HG02588 (cell line): Measurements from ENCODE around the gene ST3GAL2.
A peak's percentile ranks its signal among the peaks of the same experiment; 100 is the strongest.
"Not testable (repeated sequence)": the region's sequence is repeated elsewhere in the genome, so short reads cannot be mapped to it uniquely, and the experiment has no call there.

ENCODE experiments used
- ATAC-seq: cut with Tn5 transposase; IDR thresholded peaks from one replicate; pipeline ENCODE4 v1.9.1; 2021; ENCODE audit warnings: mild to moderate bottlenecking, moderate library complexity; ENCODE audit not compliant: unreplicated experiment

Gene ST3GAL2

GRCh38 chr16:70419384-70420327 lies 19.2 kb downstream of the ST3GAL2 start:
- ATAC-seq, result no peak

GRCh38 chr16:70418993-70419318 lies 19.9 kb downstream of the ST3GAL2 start:
- ATAC-seq, result no peak

- no peak for ATAC-seq
These were observed 20.5 kb downstream of the ST3GAL2 start for GRCh38 chr16:70418274-70418992.

- ATAC-seq, result no peak
These were observed 21.2 kb downstream of the ST3GAL2 start for GRCh38 chr16:70417661-70418060.

- peak; percentile 73 for ATAC-seq
These were observed 21.9 kb downstream of the ST3GAL2 start for GRCh38 chr16:70416748-70417616.

GRCh38 chr16:70413572-70413971 lies 25.3 kb downstream of the ST3GAL2 start:
- ATAC-seq, result not testable (repeated sequence)

- ATAC-seq, result no peak
These were observed 26.5 kb downstream of the ST3GAL2 start for GRCh38 chr16:70412385-70412784.

GRCh38 chr16:70410734-70411133 lies 28.2 kb downstream of the ST3GAL2 start:
- no peak for ATAC-seq

GRCh38 chr16:70407811-70408274 lies 31.1 kb downstream of the ST3GAL2 start:
- ATAC-seq, result no peak

GRCh38 chr16:70406104-70406503 lies 32.8 kb downstream of the ST3GAL2 start:
- ATAC-seq, result not testable (repeated sequence)

- ATAC-seq, result no peak
These were observed 35.8 kb downstream of the ST3GAL2 start for GRCh38 chr16:70402916-70403659.

- ATAC-seq, result no peak
These were observed 38.9 kb downstream of the ST3GAL2 start for GRCh38 chr16:70399951-70400350.

GRCh38 chr16:70399381-70399780 lies 39.5 kb downstream of the ST3GAL2 start:
- ATAC-seq, result no peak

GRCh38 chr16:70398177-70398743 lies 40.6 kb downstream of the ST3GAL2 start:
- no peak for ATAC-seq

GRCh38 chr16:70396246-70396904 lies 42.5 kb downstream of the ST3GAL2 start:
- no peak for ATAC-seq

- peak; percentile 59 for ATAC-seq
These were observed 43.5 kb downstream of the ST3GAL2 start for GRCh38 chr16:70395345-70395901.

- no peak for ATAC-seq
These were observed 44.0 kb downstream of the ST3GAL2 start for GRCh38 chr16:70394853-70395252.

- no peak for ATAC-seq
These were observed 45.2 kb downstream of the ST3GAL2 start for GRCh38 chr16:70393662-70394061.

GRCh38 chr16:70392606-70393005 lies 46.3 kb downstream of the ST3GAL2 start:
- ATAC-seq, result no peak
